NOMO-1 (cell line): ENCODE results near the gene FOXC1.

Experiments used
- DNase-seq, 2 experiments: peaks; one replicate each; lab custom pipeline; 2025; ENCODE audit not compliant: unreplicated experiment in 2 of 2; lab: John Stamatoyannopoulos, UW

The FOXC1 gene

DNA sequence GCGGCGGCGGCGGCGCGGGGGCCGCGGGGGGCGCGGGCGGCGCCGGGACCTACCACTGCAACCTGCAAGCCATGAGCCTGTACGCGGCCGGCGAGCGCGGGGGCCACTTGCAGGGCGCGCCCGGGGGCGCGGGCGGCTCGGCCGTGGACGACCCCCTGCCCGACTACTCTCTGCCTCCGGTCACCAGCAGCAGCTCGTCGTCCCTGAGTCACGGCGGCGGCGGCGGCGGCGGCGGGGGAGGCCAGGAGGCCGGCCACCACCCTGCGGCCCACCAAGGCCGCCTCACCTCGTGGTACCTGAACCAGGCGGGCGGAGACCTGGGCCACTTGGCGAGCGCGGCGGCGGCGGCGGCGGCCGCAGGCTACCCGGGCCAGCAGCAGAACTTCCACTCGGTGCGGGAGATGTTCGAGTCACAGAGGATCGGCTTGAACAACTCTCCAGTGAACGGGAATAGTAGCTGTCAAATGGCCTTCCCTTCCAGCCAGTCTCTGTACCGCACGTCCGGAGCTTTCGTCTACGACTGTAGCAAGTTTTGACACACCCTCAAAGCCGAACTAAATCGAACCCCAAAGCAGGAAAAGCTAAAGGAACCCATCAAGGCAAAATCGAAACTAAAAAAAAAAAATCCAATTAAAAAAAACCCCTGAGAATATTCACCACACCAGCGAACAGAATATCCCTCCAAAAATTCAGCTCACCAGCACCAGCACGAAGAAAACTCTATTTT, 2.0 kb downstream of the FOXC1 start:
- no peak for DNase-seq

DNA sequence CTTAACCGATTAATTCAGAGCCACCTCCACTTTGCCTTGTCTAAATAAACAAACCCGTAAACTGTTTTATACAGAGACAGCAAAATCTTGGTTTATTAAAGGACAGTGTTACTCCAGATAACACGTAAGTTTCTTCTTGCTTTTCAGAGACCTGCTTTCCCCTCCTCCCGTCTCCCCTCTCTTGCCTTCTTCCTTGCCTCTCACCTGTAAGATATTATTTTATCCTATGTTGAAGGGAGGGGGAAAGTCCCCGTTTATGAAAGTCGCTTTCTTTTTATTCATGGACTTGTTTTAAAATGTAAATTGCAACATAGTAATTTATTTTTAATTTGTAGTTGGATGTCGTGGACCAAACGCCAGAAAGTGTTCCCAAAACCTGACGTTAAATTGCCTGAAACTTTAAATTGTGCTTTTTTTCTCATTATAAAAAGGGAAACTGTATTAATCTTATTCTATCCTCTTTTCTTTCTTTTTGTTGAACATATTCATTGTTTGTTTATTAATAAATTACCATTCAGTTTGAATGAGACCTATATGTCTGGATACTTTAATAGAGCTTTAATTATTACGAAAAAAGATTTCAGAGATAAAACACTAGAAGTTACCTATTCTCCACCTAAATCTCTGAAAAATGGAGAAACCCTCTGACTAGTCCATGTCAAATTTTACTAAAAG, 2.7 kb downstream of the FOXC1 start:
- DNase-seq = no peak

DNA sequence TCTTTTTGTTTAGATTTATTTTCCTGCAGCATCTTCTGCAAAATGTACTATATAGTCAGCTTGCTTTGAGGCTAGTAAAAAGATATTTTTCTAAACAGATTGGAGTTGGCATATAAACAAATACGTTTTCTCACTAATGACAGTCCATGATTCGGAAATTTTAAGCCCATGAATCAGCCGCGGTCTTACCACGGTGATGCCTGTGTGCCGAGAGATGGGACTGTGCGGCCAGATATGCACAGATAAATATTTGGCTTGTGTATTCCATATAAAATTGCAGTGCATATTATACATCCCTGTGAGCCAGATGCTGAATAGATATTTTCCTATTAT, 3.2 kb downstream of the FOXC1 start:
- no peak for DNase-seq

- no peak for DNase-seq
Measured at GRCh38 chr6:1613346-1613687, 3.6 kb downstream of the FOXC1 start.

DNA sequence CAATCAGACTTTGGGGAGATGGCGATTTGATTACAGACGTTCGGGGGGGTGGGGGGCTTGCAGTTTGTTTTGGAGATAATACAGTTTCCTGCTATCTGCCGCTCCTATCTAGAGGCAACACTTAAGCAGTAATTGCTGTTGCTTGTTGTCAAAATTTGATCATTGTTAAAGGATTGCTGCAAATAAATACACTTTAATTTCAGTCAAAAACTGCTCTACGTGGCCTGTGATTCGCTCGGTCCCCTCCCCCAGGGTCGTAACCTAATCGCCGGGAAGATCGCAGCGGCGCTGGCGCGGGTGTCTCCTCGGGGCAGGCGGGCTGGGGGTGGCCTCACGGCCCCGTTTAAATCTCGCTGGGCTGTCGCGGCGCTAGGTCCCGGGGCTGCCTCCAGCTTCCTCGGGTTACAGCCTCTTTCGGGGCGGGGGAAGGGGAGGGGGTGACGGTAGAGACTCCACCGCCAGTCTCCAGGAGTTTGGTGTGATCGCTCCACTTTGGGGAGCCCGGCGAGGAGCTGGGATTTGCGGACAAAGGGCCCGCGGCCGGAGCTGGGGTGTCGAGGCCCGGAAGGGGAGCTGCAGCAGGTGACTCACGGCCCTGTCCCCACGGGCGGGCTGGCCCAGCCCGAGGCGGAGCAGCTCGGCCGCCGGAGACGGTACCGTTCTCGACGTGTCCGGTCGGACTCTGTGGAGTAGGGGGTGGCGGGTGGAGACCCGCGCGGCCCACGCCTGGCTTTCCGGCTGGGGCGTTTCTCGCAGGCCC, 4.2 kb downstream of the FOXC1 start:
- DNase-seq = no peak

DNA sequence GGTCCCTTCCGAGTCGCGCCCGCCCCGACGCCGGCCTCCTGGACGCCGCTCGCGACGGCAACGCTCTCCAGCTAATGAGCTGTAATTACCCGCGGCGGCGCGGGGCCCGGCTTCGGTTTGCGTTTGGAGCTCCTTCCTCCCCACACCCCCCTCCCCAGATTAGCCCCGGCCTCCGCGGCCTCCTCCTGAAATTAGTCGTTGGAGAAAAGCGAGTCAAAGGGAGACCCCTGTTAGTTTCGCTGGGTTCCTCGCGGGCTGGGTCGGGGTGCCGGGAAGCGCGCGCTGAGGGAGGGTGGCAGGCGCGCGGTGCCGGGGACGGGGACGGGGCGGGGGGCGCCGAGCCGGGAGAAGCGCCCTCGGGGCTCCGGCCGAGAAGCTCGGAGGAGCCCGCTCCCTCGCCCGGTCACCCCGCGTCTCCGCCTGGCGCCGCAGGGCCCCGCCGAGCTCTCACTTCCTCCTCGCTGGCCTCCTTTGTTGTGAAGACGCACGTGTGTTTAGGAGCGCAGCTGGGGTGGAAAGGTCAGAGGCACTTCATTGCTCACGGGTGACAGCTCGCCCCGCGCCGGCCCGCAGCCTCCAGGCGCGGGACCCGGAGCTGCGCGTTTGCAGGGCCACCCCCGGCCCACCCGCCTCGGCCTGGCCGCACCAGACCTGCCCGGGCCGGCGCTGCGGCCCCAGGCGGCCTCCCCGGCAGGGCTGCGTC, 4.9 kb downstream of the FOXC1 start:
- no peak for DNase-seq

DNA sequence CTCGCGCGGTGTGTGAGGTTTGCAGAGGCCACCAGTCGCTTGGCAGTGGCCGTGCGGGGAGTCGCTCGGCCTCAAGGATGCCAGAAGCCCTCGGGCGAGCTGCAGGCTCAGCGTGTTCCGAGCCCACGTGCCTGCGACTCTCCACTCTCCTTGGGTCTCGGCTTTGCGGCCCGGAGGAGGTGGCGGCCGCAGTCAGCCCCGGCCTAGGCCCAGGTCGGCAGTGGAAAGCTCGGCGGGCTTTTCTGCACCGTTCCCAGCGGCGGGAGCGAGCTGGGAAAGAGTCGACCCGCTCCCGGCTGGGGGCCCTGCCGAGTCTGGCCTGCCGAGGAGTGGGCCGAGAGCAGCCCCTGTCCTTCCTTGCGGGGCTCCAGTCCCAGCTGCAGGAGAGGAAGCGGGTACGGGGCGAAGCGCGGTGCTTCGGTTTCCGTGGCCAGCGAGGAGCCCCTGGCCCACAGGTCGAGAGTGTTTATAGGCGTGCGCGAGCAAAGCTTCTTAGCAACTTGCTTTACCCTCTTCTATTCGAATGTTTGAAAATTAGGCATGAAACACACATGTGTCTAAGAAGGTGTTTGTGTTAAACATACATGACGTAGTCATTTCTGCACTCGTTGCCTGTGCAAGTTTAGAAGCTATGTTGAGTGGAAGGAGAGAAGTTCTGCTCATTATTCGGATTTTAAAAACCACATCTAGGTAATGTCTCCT, 5.6 kb downstream of the FOXC1 start:
- no peak for DNase-seq

- no peak for DNase-seq
Measured at GRCh38 chr6:1615853-1616420, 6.2 kb downstream of the FOXC1 start.

GRCh38 chr6:1616701-1617463, 7.2 kb downstream of the FOXC1 start:
- DNase-seq = no peak

DNA sequence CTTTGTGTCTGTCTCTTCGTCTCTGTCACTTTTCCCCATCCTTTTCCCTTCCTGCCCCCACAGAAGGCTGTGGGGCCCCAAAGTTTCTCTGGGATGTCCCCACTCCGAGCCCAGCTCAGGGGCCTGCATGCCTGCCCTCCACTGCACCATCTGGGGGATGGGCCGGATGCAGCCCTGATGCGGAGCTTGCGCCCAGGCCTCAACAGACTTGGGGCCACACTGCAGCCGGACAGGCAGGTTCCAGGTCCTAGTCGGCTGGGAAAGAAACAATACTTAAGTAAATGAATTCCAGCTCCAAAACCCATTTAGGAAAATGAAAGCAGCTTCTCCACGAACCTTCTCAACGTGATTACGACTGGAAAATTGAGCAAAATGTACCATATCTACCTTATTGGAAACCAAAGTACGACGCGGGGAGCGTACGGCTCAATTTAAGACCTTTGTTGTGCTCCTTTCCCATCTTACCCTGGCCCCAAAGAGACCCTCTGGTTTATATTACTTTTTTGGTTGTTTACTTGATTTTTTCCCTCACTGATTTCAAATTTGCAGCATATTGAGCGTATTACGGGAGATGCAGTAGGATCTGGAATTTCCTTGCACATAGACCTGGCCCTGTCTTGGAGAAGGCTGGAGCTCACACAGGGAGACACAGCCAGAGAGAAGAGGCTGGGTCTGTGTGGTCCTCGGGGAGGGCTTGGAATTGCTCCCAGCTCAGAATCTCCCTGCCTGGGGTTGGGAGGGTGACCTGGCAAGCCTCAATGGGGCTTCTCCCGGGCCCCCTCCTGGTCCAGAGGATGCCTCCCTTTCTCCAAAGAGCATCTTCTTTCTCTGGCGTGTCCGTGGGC, 8.0 kb downstream of the FOXC1 start:
- no peak for DNase-seq

- DNase-seq = no peak
Measured at GRCh38 chr6:1618311-1619097, 8.8 kb downstream of the FOXC1 start.

DNA sequence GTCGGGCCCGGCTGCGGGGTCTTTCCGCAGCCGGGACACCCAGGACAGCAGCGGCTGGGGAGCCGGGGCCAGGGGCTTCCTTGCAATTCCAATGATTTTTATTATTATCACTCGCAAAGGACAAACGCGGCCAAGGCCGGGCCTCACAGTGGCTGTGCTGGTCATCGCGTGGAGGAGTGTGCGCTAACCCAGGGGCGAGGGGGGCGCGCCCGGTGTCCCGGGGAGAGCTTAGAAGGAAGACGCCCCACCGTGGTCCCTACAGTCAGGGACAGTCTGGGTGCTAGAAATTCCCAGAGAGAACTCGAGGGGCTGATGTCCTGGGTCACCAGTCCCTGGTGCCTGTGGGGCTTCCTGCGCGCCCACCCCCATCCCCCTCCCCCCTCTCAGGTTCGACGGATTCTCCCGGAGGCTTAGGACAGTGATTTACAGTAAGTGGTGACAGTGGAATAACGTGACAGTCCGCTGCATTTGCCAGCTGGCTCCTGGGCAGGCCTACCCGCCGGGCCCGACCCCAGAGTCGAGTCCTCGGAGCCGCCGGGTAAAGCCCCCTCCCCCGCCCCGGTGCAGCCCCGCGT, 9.5 kb downstream of the FOXC1 start:
- no peak for DNase-seq

DNA sequence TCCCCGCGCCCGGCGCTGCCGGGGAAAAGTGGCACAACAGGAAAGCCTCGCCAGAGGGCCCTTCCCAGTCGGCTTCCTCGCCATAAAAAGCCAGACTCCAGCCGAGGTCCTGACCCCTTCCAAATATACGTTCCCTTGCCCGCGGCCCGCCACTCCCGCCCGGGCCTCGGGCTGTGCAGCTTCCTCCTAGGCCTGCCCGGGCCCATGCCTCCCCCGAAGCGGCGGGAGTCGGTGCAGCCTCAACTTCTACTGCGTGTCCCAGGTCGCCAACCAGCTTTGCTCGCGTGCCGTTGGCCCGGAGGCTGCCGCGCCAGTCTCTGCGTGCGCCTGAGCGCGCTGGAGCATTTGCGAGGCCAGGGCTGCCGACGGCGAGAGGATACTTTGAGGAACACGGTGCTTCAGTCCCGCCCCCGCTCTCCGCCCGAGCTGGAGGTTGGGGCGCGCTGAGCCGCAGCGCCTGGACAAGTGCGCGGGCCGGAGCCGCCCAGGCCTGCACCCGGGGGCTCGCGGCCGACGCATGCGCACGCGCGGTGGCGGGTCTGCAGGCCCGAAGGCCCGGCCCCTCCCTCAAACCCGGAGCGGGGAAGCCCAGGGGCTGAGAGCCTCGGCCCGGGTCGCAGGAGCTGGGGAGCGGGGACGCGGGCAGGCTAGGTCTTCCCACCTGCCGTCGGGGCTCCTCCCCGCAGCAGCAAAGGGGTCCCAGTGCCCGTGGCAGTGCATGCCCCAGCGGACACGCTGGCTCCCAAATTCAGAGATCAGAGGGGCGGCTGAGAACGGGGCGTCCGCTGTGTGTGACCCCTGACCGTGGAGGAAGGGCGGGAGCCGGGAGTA, 10.2 kb downstream of the FOXC1 start:
- DNase-seq = no peak

DNA sequence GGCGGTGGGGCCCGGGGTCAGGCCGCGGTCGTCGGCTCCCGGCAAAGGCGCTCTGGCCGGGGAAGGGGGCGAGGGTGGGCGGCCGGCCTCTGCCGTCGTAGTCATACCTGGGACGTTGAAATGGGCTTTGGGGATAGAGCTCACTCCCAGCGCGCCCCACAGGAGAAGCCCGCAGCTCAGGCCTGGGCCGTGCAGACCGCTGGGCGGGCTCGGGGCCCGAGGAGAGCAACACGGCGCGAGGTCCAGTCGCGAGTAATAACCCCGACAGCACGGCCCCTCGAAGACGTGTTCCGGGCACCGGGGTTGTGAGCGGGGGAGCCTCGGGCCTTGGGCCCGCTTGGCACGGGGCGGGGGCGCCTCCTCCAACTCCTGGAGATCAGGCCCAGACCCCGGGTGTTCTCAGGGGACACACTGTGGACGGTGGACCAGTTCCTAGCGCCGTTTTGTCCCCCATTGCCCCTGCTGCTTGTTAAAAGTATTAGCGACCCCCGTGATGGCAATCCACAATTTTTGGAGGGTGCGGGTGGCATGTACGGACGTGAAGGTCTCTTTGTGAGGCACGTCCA, 10.9 kb downstream of the FOXC1 start:
- no peak for DNase-seq

- DNase-seq = no peak
Measured at GRCh38 chr6:1621070-1621701, 11.5 kb downstream of the FOXC1 start.

GRCh38 chr6:1622220-1622850, 12.6 kb downstream of the FOXC1 start:
- DNase-seq = no peak
